ENCODE measurements around the gene PRKG1. TPM values are rescaled to one million over a fixed set of nuclear protein-coding genes. Genes with fewer than 3 reads are reported as not detected.
"Not testable (repeated sequence)": the region's sequence is repeated elsewhere in the genome, so short reads cannot be mapped to it uniquely, and the experiment has no call there.

PRKG1 gene
- total RNA-seq, 4 donors from 2014 or later: 24.0 to 89.1 (median 45.7) TPM

- no peak overlapping the region for H3K27ac ChIP-seq
- no peaks in the 10 kb centered on the region for H3K27me3 ChIP-seq
- TF ChIP-seq POLR2A (IDR thresholded peaks at IDR 0.05): no peak
- TF ChIP-seq CTCF (IDR thresholded peaks at IDR 0.05): no peak
- H3K9me3 ChIP-seq: no peaks in the 10 kb centered on the region
- H3K36me3 ChIP-seq: no peaks in the 10 kb centered on the region
- DNase-seq: no peak
- no peak overlapping the region for H3K4me3 ChIP-seq
- H3K4me1 ChIP-seq: no peaks in the 10 kb centered on the region
These were observed 954.2 kb downstream of the PRKG1 start for GRCh38 chr10:52028523-52028858.

- no peak for DNase-seq
- no peaks in the 10 kb centered on the region for H3K9me3 ChIP-seq
- H3K36me3 ChIP-seq: no peaks in the 10 kb centered on the region
- TF ChIP-seq CTCF (IDR thresholded peaks at IDR 0.05): no peak
- TF ChIP-seq POLR2A (IDR thresholded peaks at IDR 0.05): no peak
- no peaks in the 10 kb centered on the region for H3K4me1 ChIP-seq
- H3K4me3 ChIP-seq: no peak overlapping the region
- no peak overlapping the region for H3K27ac ChIP-seq
- H3K27me3 ChIP-seq: no peaks in the 10 kb centered on the region
These were observed 955.3 kb downstream of the PRKG1 start for GRCh38 chr10:52029628-52030027.

GRCh38 chr10:52030051-52030790 lies 955.9 kb downstream of the PRKG1 start:
- H3K36me3 ChIP-seq: no peaks in the 10 kb centered on the region
- no peaks in the 10 kb centered on the region for H3K4me1 ChIP-seq
- TF ChIP-seq CTCF (IDR thresholded peaks at IDR 0.05): no peak
- TF ChIP-seq POLR2A (IDR thresholded peaks at IDR 0.05): no peak
- no peak overlapping the region for H3K4me3 ChIP-seq
- H3K27me3 ChIP-seq: no peaks in the 10 kb centered on the region
- H3K9me3 ChIP-seq: no peaks in the 10 kb centered on the region
- DNase-seq: no peak
- H3K27ac ChIP-seq: no peak overlapping the region

- no peak overlapping the region for H3K27ac ChIP-seq
These were observed 956.7 kb downstream of the PRKG1 start for GRCh38 chr10:52030975-52031374.

GRCh38 chr10:52031771-52032170 lies 957.5 kb downstream of the PRKG1 start:
- Histone ChIP-seq H3K4me1 (no peaks in the 10 kb centered on the region), H3K27me3 (no peaks in the 10 kb centered on the region), H3K9me3 (no peaks in the 10 kb centered on the region), H3K27ac (no peak overlapping the region), H3K4me3 (no peak overlapping the region), H3K36me3 (no peaks in the 10 kb centered on the region)
- no peak for TF ChIP-seq POLR2A (IDR thresholded peaks at IDR 0.05)
- DNase-seq: no peak

More at GRCh38 chr10:52030975-52031374, 956.7 kb downstream of the PRKG1 start:
- DNase-seq: no peak
- Histone ChIP-seq H3K9me3 (no peaks in the 10 kb centered on the region), H3K4me1 (no peaks in the 10 kb centered on the region), H3K36me3 (no peaks in the 10 kb centered on the region), H3K4me3 (no peak overlapping the region), H3K27me3 (no peaks in the 10 kb centered on the region)
- TF ChIP-seq POLR2A (IDR thresholded peaks at IDR 0.05): no peak
- TF ChIP-seq CTCF (IDR thresholded peaks at IDR 0.05): no peak

- H3K36me3 ChIP-seq: no peaks in the 10 kb centered on the region
- TF ChIP-seq CTCF (IDR thresholded peaks at IDR 0.05) (no peak), POLR2A (IDR thresholded peaks at IDR 0.05) (no peak)
These were observed 958.7 kb downstream of the PRKG1 start for GRCh38 chr10:52032681-52033629.

GRCh38 chr10:52039002-52039793 lies 964.9 kb downstream of the PRKG1 start:
- not testable (repeated sequence) for H3K9me3 ChIP-seq, H3K4me1 ChIP-seq, H3K4me3 ChIP-seq, DNase-seq, H3K36me3 ChIP-seq, H3K27ac ChIP-seq, H3K27me3 ChIP-seq

More at GRCh38 chr10:52032681-52033629, 958.7 kb downstream of the PRKG1 start:
- no peak overlapping the region for H3K27ac ChIP-seq
- no peak for DNase-seq
- H3K4me1 ChIP-seq: no peaks in the 10 kb centered on the region
- no peaks in the 10 kb centered on the region for H3K27me3 ChIP-seq
- no peak overlapping the region for H3K4me3 ChIP-seq
- no peaks in the 10 kb centered on the region for H3K9me3 ChIP-seq

Data from Peyer's patch (tissue), 4 donors.